GM13976 (cell line): ENCODE results near the gene ZSWIM6.

Experiments
- DNase-seq: peaks from one replicate; pipeline ENCODE4 v3.0.0; 2012; ENCODE audit warnings: low spot score
- CTCF ChIP-seq: IDR thresholded peaks from 2 replicates; pipeline ENCODE4 v1.5.1; 2012; ENCODE audit warnings: borderline replicate concordance, mild to moderate bottlenecking; ENCODE audit not compliant: insufficient read depth; ENCODE audit errors: extremely low read depth, missing control alignments, control extremely low read depth
- in situ Hi-C: fragments of 300-500 bp; cut with MboI; formaldehyde crosslinking; loops from one replicate; pipeline ENCODE4 v1.12.0; 2022; ENCODE audit warnings: low sequenced_read_pairs, mixed read lengths, inconsistent platforms; ENCODE audit not compliant: unreplicated experiment

The ZSWIM6 gene

GRCh38 chr5:61532983-61533382, 200.9 kb downstream of the ZSWIM6 start:
- in situ Hi-C loops: no loop called here
- no peak for DNase-seq
- TF ChIP-seq CTCF: no peak

GRCh38 chr5:61534481-61535267, 202.6 kb downstream of the ZSWIM6 start:
- DNase-seq: peak; percentile 34
- in situ Hi-C loops: no loop called here
- TF ChIP-seq CTCF: no peak

- no peak for TF ChIP-seq CTCF
- in situ Hi-C loops: no loop called here
- no peak for DNase-seq
These were observed 203.8 kb downstream of the ZSWIM6 start for GRCh38 chr5:61535828-61536227.

- in situ Hi-C loops: no loop called here
- no peak for DNase-seq
- TF ChIP-seq CTCF: no peak
These were observed 204.9 kb downstream of the ZSWIM6 start for GRCh38 chr5:61536922-61537321.

GRCh38 chr5:61538722-61539501, 206.9 kb downstream of the ZSWIM6 start:
- in situ Hi-C loops: no loop called here
- DNase-seq: no peak
- no peak for TF ChIP-seq CTCF

- in situ Hi-C loops: no loop called here
- no peak for TF ChIP-seq CTCF
- no peak for DNase-seq
These were observed 217.5 kb downstream of the ZSWIM6 start for GRCh38 chr5:61549530-61549929.
